GM06990 (cell line): ENCODE measurements around the gene CYTH2.
A peak's percentile ranks its signal among the peaks of the same experiment; 100 is the strongest.

ENCODE experiments used
- DNase-seq: peaks from one replicate; pipeline ENCODE4 v3.0.0-alpha.2; 2011; ENCODE audit not compliant: insufficient read length; ENCODE audit errors: extremely low read depth
- H3K27me3 ChIP-seq: replicated peaks from 2 replicates; pipeline ENCODE4 v1.6.0; 2011; ENCODE audit warnings: low read length; ENCODE audit not compliant: control insufficient read depth, insufficient read depth
- H3K36me3 ChIP-seq: 2 replicates; pipeline ENCODE4 v1.5.1; 2011; ENCODE audit warnings: low read length; ENCODE audit not compliant: control insufficient read depth, insufficient read depth
- H3K4me3 ChIP-seq: replicated peaks from 2 replicates; pipeline ENCODE4 v1.5.1; 2011; ENCODE audit warnings: low read depth, mild to moderate bottlenecking, control low read depth, low read length
- CTCF ChIP-seq: IDR thresholded peaks from 2 replicates; pipeline ENCODE4 v1.5.1; 2011; ENCODE audit warnings: low read length, control low read depth, mild to moderate bottlenecking, inconsistent platforms; ENCODE audit not compliant: insufficient read depth, poor library complexity, severe bottlenecking

The CYTH2 gene

GRCh38 chr19:48461651-48461981 lies 7.6 kb upstream of the CYTH2 start:
- TF ChIP-seq CTCF, result no peak
- H3K4me3 ChIP-seq, result no peak overlapping the region
- H3K27me3 ChIP-seq, result no peaks in the 10 kb centered on the region
- H3K36me3 ChIP-seq, result peaks cover 7% of the 10 kb centered on the region
- DNase-seq, result no peak

GRCh38 chr19:48461982-48462655 lies 7.0 kb upstream of the CYTH2 start:
- DNase-seq, result peak; percentile 38
- Histone ChIP-seq H3K36me3 (peaks cover 4% of the 10 kb centered on the region), H3K27me3 (no peaks in the 10 kb centered on the region)

GRCh38 chr19:48465215-48465614 lies 4.0 kb upstream of the CYTH2 start:
- no peak for TF ChIP-seq CTCF
- Histone ChIP-seq H3K4me3 (no peak overlapping the region), H3K36me3 (peaks cover 4% of the 10 kb centered on the region), H3K27me3 (no peaks in the 10 kb centered on the region)
- no peak for DNase-seq

More at GRCh38 chr19:48461982-48462655, 7.0 kb upstream of the CYTH2 start:
- no peak overlapping the region for H3K4me3 ChIP-seq
- no peak for TF ChIP-seq CTCF

GRCh38 chr19:48466561-48467325 lies 2.4 kb upstream of the CYTH2 start:
- no peaks in the 10 kb centered on the region for H3K27me3 ChIP-seq
- no peak for DNase-seq
- TF ChIP-seq CTCF, result no peak

GRCh38 chr19:48468772-48469288 lies 339 bp upstream of the CYTH2 start:
- TF ChIP-seq CTCF, result no peak
- peaks cover 15% of the 10 kb centered on the region for H3K36me3 ChIP-seq
- no peaks in the 10 kb centered on the region for H3K27me3 ChIP-seq
- peak overlapping the region; percentile 82 for H3K4me3 ChIP-seq
- DNase-seq, result peak; percentile 100

More at GRCh38 chr19:48466561-48467325, 2.4 kb upstream of the CYTH2 start:
- Histone ChIP-seq H3K4me3 (no peak overlapping the region), H3K36me3 (peaks cover 12% of the 10 kb centered on the region)
